Transverse colon (tissue), 4 donors: ENCODE measurements around the gene GABRR3. TPM values are rescaled to one million over a fixed set of nuclear protein-coding genes. Genes with fewer than 3 reads are reported as not detected.

Experiments used
- DNase-seq: peaks from one replicate; pipeline ENCODE4 v3.0.0-alpha.2; 2019
- H3K27ac ChIP-seq, 4 donors: fragments of 200-600 bp; sonication (generic); 2 replicates each; pipeline ENCODE4 v1.5.1; 2016 to 2018; ENCODE audit warnings: inconsistent platforms in 4 of 4
- H3K27me3 ChIP-seq: fragments of 200-600 bp; sonication (generic); 2 replicates; pipeline ENCODE4 v1.5.1; 2017; ENCODE audit warnings: inconsistent platforms
- H3K36me3 ChIP-seq, 4 donors: fragments of 200-600 bp; sonication (generic); 2 replicates each; pipeline ENCODE4 v1.5.1; 2017 to 2019; ENCODE audit warnings: inconsistent platforms in 4 of 4
- H3K4me1 ChIP-seq, 4 donors: fragments of 200-600 bp; sonication (generic); 2 replicates each; pipeline ENCODE4 v1.5.1; 2017 to 2020; ENCODE audit warnings: inconsistent platforms in 4 of 4
- H3K4me3 ChIP-seq, 4 donors: fragments of 200-600 bp; sonication (generic); 1 replicate in 1 of 4; 2 replicates in 3 of 4; pipeline versions ENCODE4 v1.5.1 to v1.6.1; 2017 to 2019; ENCODE audit warnings: inconsistent platforms in 4 of 4
- H3K9me3 ChIP-seq, 2 donors: fragments of 200-600 bp; sonication (generic); 2 replicates each; pipeline ENCODE4 v1.5.1; 2017 to 2019; ENCODE audit warnings: inconsistent platforms in 2 of 2
- CTCF ChIP-seq, 5 experiments: fragments of 200-600 bp in 3 of 5; fragments of 450-650 bp in 2 of 5; sonication (generic) in 3 of 5; IDR thresholded peaks; 1 replicate in 2 of 5; 2 replicates in 3 of 5; pipeline ENCODE4 v1.5.1; 2016 to 2017; ENCODE audit warnings: antibody characterized with exemption in 5 of 5, inconsistent platforms in 3 of 5, mild to moderate bottlenecking in 2 of 5, moderate library complexity in 1 of 5
- EP300 ChIP-seq: sonication (generic); formaldehyde crosslinking; IDR thresholded peaks from one replicate; pipeline ENCODE4 v1.6.1; 2017; ENCODE audit warnings: antibody characterized with exemption, low read depth
- POLR2A ChIP-seq: fragments of 450-650 bp; IDR thresholded peaks from one replicate; pipeline ENCODE4 v1.6.1; 2016; ENCODE audit warnings: antibody characterized with exemption, mild to moderate bottlenecking, moderate library complexity
- POLR2AphosphoS5 ChIP-seq, 3 donors: sonication (generic); formaldehyde crosslinking; IDR thresholded peaks; one replicate each; pipeline ENCODE4 v1.6.1; 2016; ENCODE audit warnings: antibody characterized with exemption in 3 of 3
- WGBS, 2 donors: methylation state at CpG; one replicate each; pipeline ENCODE4 v1.1.5; 2018; ENCODE audit warnings: low coverage in 1 of 2; 5-methylcytosine and 5-hydroxymethylcytosine counted together
- in situ Hi-C, 4 donors: fragments of 200-750 bp; cut with MboI; loops; one replicate each; pipeline versions ENCODE4 v1.15.0 to v1.15.1; 2017; ENCODE audit warnings: low sequenced_read_pairs in 3 of 4, low pct_ligation_motif_present in 1 of 4, low pct_unique_long_range_greater_than_20kb in 1 of 4
- intact Hi-C: fragments of 100-400 bp; cut with DNase I; formaldehyde crosslinking; loops from one replicate; pipeline ENCODE4 v1.15.1; 2023; ENCODE audit warnings: low total_unique reads
- total RNA-seq, 4 donors: library from RNA; depleted of rRNA; stranded (reverse); fragments of >200 nt; gene quantifications; one replicate each; pipeline ENCODE4 v1.1.0, GENCODE V29; 2016

Gene GABRR3
- total RNA-seq, 4 donors from 2014 or later = not detected

GRCh38 chr3:97935842-97936241 is 99.3 kb downstream of the GABRR3 start:
- TF ChIP-seq EP300 = no peak
- no peak for TF ChIP-seq POLR2AphosphoS5 (IDR thresholded peaks at IDR 0.05)
- TF ChIP-seq CTCF (IDR thresholded peaks at IDR 0.05) = no peak
- TF ChIP-seq POLR2A = no peak
- Histone ChIP-seq H3K9me3 (no peaks in the 10 kb centered on the region), H3K4me1 (no peaks in the 10 kb centered on the region), H3K36me3 (peaks cover 0 to 34% (median 4%) of the 10 kb centered on the region in 4 donors), H3K27ac (no peak overlapping the region), H3K4me3 (no peak overlapping the region), H3K27me3 (no peaks in the 10 kb centered on the region)
- DNase-seq = no peak
- WGBS, 2 donors = 88% methylated on average over 1 of the region's 1 CpG; no CpG with 5 or more reads in 1 of the 2 donors
- intact Hi-C loops (loop anchor here (5.0 kb wide), 1 partner anchor 441 kb away; no protein-coding TSS in a partner anchor), in situ Hi-C loops (no loop called here)

Other genes with a start within 250 kb of the GABRR3 start
- 10 to 100 TPM; 21.3 to 32.7 (median 27.9) TPM for gene CRYBG3, start 213.3 kb downstream of the GABRR3 start, total RNA-seq
- 10 to 100 TPM in 2 of 4 donors, 1 to 10 TPM in 2; 7.5 to 20.5 (median 13.3) TPM for gene RIOX2, start 62.9 kb downstream of the GABRR3 start, total RNA-seq
- not detected for gene OR5AC2, start 51.9 kb upstream of the GABRR3 start, total RNA-seq
- gene OR5H1, start 95.4 kb upstream of the GABRR3 start, total RNA-seq = not detected
- not detected for gene OR5H14, start 112.2 kb upstream of the GABRR3 start, total RNA-seq
- gene OR5H15, start 131.4 kb upstream of the GABRR3 start, total RNA-seq = not detected
- gene OR5H6, start 228.9 kb upstream of the GABRR3 start, total RNA-seq = not detected
- not detected for gene OR5H2, start 247.2 kb upstream of the GABRR3 start, total RNA-seq